HCT116 (cell line): ENCODE measurements around the gene CASK. TPM values are rescaled to one million over a fixed set of nuclear protein-coding genes. Genes with fewer than 3 reads are reported as not detected.

Experiments used
- ATAC-seq: fragments of 200-7000 bp; cut with Tn5 transposase; 2 replicates; pipeline ENCODE4 v1.9.1; 2020; ENCODE audit warnings: mild to moderate bottlenecking, moderate library complexity
- BruUV-seq: library from RNA; stranded (reverse); fragments of 400-500 nt; replicated peaks from 2 replicates; lab custom pipeline; 2021; lab: Mats Ljungman, UMichigan
- CTCF ChIA-PET: fragments of 300-600 bp; sonication (Branson Sonifier 250); formaldehyde crosslinking; loops from one replicate; lab custom pipeline; 2021; ENCODE audit warnings: antibody characterized with exemption; lab: Charles Lee
- POLR2A ChIA-PET: fragments of 300-600, 350-600 bp; sonication (Branson Sonifier 250); formaldehyde crosslinking; loops from one replicate; lab custom pipeline; 2021; ENCODE audit warnings: antibody characterized with exemption; lab: Charles Lee
- RAD21 ChIA-PET, 2 experiments: fragments of 300-600 bp; sonication (Branson Sonifier 250); formaldehyde crosslinking; loops; one replicate each; lab custom pipeline; 2023; ENCODE audit warnings: low total read pairs in 2 of 2; ENCODE audit not compliant: uncharacterized antibody in 2 of 2, unreplicated experiment in 2 of 2, low non-redundant PET in 1 of 2; lab: Charles Lee
- DNase-seq: peaks from one replicate; pipeline ENCODE4 v3.0.0-alpha.2; 2010; ENCODE audit warnings: low read depth, low spot score
- H2AFZ ChIP-seq: fragments of 200-600 bp; shearing (Covaris generic), sonication (generic); 2 replicates; pipeline ENCODE4 v1.6.1; 2017; ENCODE audit warnings: low read depth, mixed run types, mixed read lengths, antibody characterized with exemption, low read length; ENCODE audit not compliant: poor library complexity, severe bottlenecking
- H3K27ac ChIP-seq: 2 replicates; pipeline ENCODE4 v1.5.1; 2012; ENCODE audit warnings: low read depth, low read length
- H3K27me3 ChIP-seq: fragments of 200-600 bp; sonication (generic); 2 replicates; pipeline ENCODE4 v1.6.1; 2016; ENCODE audit warnings: mixed run types, low read length, mixed read lengths; ENCODE audit not compliant: insufficient read depth
- H3K36me3 ChIP-seq, 2 experiments: fragments of 200-500 bp in 1 of 2; fragments of 200-600 bp in 1 of 2; sonication (Bioruptor generic) in 1 of 2; sonication (generic) in 1 of 2; 2 replicates each; pipeline versions ENCODE4 v1.5.1 to v1.6.1; 2014 to 2016; ENCODE audit warnings: low read length in 2 of 2, inconsistent platforms in 1 of 2, mixed read lengths in 1 of 2, mixed run types in 1 of 2; ENCODE audit not compliant: insufficient read depth in 2 of 2, control insufficient read depth in 1 of 2
- H3K4me1 ChIP-seq, 2 experiments: fragments of 200-600 bp in 1 of 2; sonication (generic) in 1 of 2; 2 replicates each; pipeline versions ENCODE4 v1.5.1 to v1.6.1; 2012 to 2017; ENCODE audit warnings: low read length in 2 of 2, inconsistent platforms in 1 of 2, mild to moderate bottlenecking in 1 of 2, mixed read lengths in 1 of 2, mixed run types in 1 of 2, moderate library complexity in 1 of 2; ENCODE audit not compliant: insufficient read depth in 2 of 2, control insufficient read depth in 1 of 2
- H3K4me2 ChIP-seq: fragments of 200-600 bp; sonication (generic); 2 replicates; pipeline ENCODE4 v1.6.1; 2017; ENCODE audit warnings: mixed run types, low read length, mixed read lengths
- H3K4me3 ChIP-seq, 2 experiments: fragments of 200-600 bp in 1 of 2; sonication (generic) in 1 of 2; replicated peaks in 1 of 2; 2 replicates each; pipeline ENCODE4 v1.5.1; 2011 to 2016; ENCODE audit warnings: low read length in 2 of 2, control low read depth in 1 of 2, low read depth in 1 of 2, mild to moderate bottlenecking in 1 of 2, mixed read lengths in 1 of 2, mixed run types in 1 of 2
- H3K79me2 ChIP-seq: fragments of 200-600 bp; sonication (generic); 2 replicates; pipeline ENCODE4 v1.6.1; 2017; ENCODE audit warnings: mild to moderate bottlenecking, mixed run types, low read length, moderate library complexity, mixed read lengths; ENCODE audit not compliant: insufficient read depth
- H3K9ac ChIP-seq: fragments of 200-600 bp; sonication (generic); 2 replicates; pipeline ENCODE4 v1.6.1; 2016; ENCODE audit warnings: low read length, mixed read lengths
- H3K9me2 ChIP-seq: fragments of 200-600 bp; sonication (generic), shearing (Covaris generic); 2 replicates; pipeline ENCODE4 v1.6.1; 2017; ENCODE audit warnings: mixed run types, mild to moderate bottlenecking, moderate library complexity; ENCODE audit not compliant: insufficient read depth
- H3K9me3 ChIP-seq, 2 experiments: fragments of 200-500 bp in 1 of 2; fragments of 200-600 bp in 1 of 2; sonication (Bioruptor generic) in 1 of 2; sonication (generic) in 1 of 2; 2 replicates each; pipeline ENCODE4 v1.6.1; 2014 to 2017; ENCODE audit warnings: low read length in 2 of 2, mixed read lengths in 2 of 2, inconsistent platforms in 1 of 2, low read depth in 1 of 2, mild to moderate bottlenecking in 1 of 2, mixed run types in 1 of 2, moderate library complexity in 1 of 2; ENCODE audit not compliant: control insufficient read depth in 1 of 2, insufficient read depth in 1 of 2
- H4K20me1 ChIP-seq: fragments of 200-600 bp; sonication (generic), shearing (Covaris generic); 2 replicates; pipeline ENCODE4 v1.6.1; 2017; ENCODE audit warnings: mixed run types, mild to moderate bottlenecking, moderate library complexity; ENCODE audit not compliant: insufficient read depth
- CBX3 ChIP-seq: IDR thresholded peaks from 2 replicates; pipeline ENCODE4 v1.6.1; 2012; ENCODE audit warnings: low read depth
- CEBPB ChIP-seq: IDR thresholded peaks from 2 replicates; pipeline ENCODE4 v1.6.1; 2012; ENCODE audit warnings: low read depth
- CTCF ChIP-seq, 3 experiments: fragments of 200-600 bp in 1 of 3; sonication (generic) in 1 of 3; IDR thresholded peaks in 2 of 3; conservative IDR thresholded peaks in 1 of 3; 2 replicates each; pipeline ENCODE4 v1.5.1; 2012 to 2017; ENCODE audit warnings: low read depth in 2 of 3, low read length in 2 of 3, antibody characterized with exemption in 1 of 3, borderline replicate concordance in 1 of 3, control low read depth in 1 of 3, mild to moderate bottlenecking in 1 of 3, mixed read lengths in 1 of 3, mixed run types in 1 of 3, moderate library complexity in 1 of 3; ENCODE audit not compliant: insufficient read depth in 1 of 3
- EGR1 ChIP-seq: IDR thresholded peaks from 2 replicates; pipeline ENCODE4 v1.6.1; 2012; ENCODE audit warnings: low read depth
- ELF1 ChIP-seq: IDR thresholded peaks from 2 replicates; pipeline ENCODE4 v1.6.1; 2012; ENCODE audit warnings: low read depth, borderline replicate concordance
- EZH2 ChIP-seq: fragments of 200-600 bp; sonication (generic); IDR thresholded peaks from 2 replicates; pipeline ENCODE4 v1.6.1; 2017; ENCODE audit warnings: antibody characterized with exemption, mixed run types
- EZH2phosphoT487 ChIP-seq: fragments of 200-600 bp; IDR thresholded peaks from 2 replicates; pipeline ENCODE4 v1.6.1; 2018; ENCODE audit warnings: antibody characterized with exemption, borderline replicate concordance
- JUND ChIP-seq: IDR thresholded peaks from 2 replicates; pipeline ENCODE4 v1.6.1; 2012
- POLR2A ChIP-seq: IDR thresholded peaks from 2 replicates; pipeline ENCODE4 v1.7.0; 2011; ENCODE audit warnings: borderline replicate concordance; ENCODE audit not compliant: insufficient read depth, insufficient read length; ENCODE audit errors: extremely low read depth
- POLR2AphosphoS5 ChIP-seq: IDR thresholded peaks from 2 replicates; pipeline ENCODE4 v1.6.1; 2011; ENCODE audit warnings: mild to moderate bottlenecking, low read depth, low read length, moderate library complexity
- RAD21 ChIP-seq: IDR thresholded peaks from 2 replicates; pipeline ENCODE4 v1.6.1; 2012; ENCODE audit warnings: low read depth, mild to moderate bottlenecking
- TCF7L2 ChIP-seq: IDR thresholded peaks from 2 replicates; pipeline ENCODE4 v1.7.0; 2011; ENCODE audit warnings: borderline replicate concordance, inconsistent platforms; ENCODE audit not compliant: insufficient read depth, insufficient read length; ENCODE audit errors: extremely low read depth
- YY1 ChIP-seq: IDR thresholded peaks from 2 replicates; pipeline ENCODE4 v1.6.1; 2011; ENCODE audit warnings: low read length, low read depth, moderate library complexity, mild to moderate bottlenecking; ENCODE audit not compliant: insufficient replicate concordance; ENCODE audit errors: extremely low read depth
- ZFX ChIP-seq: fragments of 450-650 bp; IDR thresholded peaks from 2 replicates; pipeline ENCODE4 v1.6.1; 2017
- ZNF274 ChIP-seq: fragments of 200-500 bp; sonication (Bioruptor generic); IDR thresholded peaks from 2 replicates; pipeline ENCODE4 v1.6.1; 2014; ENCODE audit warnings: mild to moderate bottlenecking, low read depth, low read length, inconsistent platforms
- intact Hi-C: fragments of 100-400 bp; cut with micrococcal nuclease; formaldehyde crosslinking; loops from 2 replicates; pipeline ENCODE4 v1.10.0; 2022
- total RNA-seq: library from RNA; stranded (reverse); gene quantifications from one replicate; pipeline ENCODE4 v1.2.1, GENCODE V29; 2021; ENCODE audit not compliant: unreplicated experiment
- TF ChIP-seq, protein P1 (sequence below): IDR thresholded peaks from 2 replicates; pipeline ENCODE4 v1.6.1; 2012; ENCODE audit warnings: low read depth
- TF ChIP-seq, protein P2 (sequence below): IDR thresholded peaks from 2 replicates; pipeline ENCODE4 v1.6.1; 2012
- TF ChIP-seq, protein P3 (sequence below): IDR thresholded peaks from 2 replicates; pipeline ENCODE4 v1.6.1; 2012

CASK gene
- total RNA-seq, 1 experiment from 2014 or later, result 39.0 TPM

DNA sequence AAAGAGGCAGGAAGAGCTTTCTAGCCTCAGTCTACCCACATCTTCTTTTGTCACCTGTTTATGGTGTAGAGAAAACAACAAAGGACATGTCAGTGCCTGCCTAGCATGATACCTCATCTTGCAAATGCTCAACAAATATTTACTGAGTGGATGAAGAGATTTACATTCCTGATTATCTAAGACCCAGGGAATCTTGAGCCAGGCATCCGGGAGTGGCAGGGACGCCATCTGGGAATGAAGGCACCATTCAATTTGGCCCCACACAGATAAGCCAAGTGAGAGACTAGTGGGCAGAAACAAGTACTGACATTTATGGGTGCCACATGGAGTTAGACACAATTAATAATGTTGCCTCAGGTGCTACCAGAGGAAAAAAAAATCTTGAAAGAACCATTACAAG, 36.8 kb upstream of the CASK start:
- DNase-seq, result no peak

More for the DNA sequence above, 36.8 kb upstream of the CASK start:
- H3K9me3 ChIP-seq, result no peaks in the 10 kb centered on the region
- CTCF ChIA-PET, result no interaction called here
- intact Hi-C loops, result no loop called here
- H3K79me2 ChIP-seq, result no peaks in the 10 kb centered on the region
- TF ChIP-seq JUND, result no peak
- TF ChIP-seq ELF1, result no peak
- no peak for TF ChIP-seq ZFX
- TF ChIP-seq, protein P1, sequence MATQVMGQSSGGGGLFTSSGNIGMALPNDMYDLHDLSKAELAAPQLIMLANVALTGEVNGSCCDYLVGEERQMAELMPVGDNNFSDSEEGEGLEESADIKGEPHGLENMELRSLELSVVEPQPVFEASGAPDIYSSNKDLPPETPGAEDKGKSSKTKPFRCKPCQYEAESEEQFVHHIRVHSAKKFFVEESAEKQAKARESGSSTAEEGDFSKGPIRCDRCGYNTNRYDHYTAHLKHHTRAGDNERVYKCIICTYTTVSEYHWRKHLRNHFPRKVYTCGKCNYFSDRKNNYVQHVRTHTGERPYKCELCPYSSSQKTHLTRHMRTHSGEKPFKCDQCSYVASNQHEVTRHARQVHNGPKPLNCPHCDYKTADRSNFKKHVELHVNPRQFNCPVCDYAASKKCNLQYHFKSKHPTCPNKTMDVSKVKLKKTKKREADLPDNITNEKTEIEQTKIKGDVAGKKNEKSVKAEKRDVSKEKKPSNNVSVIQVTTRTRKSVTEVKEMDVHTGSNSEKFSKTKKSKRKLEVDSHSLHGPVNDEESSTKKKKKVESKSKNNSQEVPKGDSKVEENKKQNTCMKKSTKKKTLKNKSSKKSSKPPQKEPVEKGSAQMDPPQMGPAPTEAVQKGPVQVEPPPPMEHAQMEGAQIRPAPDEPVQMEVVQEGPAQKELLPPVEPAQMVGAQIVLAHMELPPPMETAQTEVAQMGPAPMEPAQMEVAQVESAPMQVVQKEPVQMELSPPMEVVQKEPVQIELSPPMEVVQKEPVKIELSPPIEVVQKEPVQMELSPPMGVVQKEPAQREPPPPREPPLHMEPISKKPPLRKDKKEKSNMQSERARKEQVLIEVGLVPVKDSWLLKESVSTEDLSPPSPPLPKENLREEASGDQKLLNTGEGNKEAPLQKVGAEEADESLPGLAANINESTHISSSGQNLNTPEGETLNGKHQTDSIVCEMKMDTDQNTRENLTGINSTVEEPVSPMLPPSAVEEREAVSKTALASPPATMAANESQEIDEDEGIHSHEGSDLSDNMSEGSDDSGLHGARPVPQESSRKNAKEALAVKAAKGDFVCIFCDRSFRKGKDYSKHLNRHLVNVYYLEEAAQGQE, result no peak
- no peak for TF ChIP-seq ZNF274
- no peak for TF ChIP-seq YY1
- no peak for TF ChIP-seq CBX3
- no peak for TF ChIP-seq CTCF (IDR thresholded peaks at IDR 0.05 in 2 of 3, conservative IDR thresholded peaks at IDR 0.05 in 1 of 3; ENCODE audit: borderline replicate concordance in 1 of 3, insufficient read depth in 1 of 3, low read depth in 2 of 3, low read length in 2 of 3)
- TF ChIP-seq EZH2phosphoT487, result no peak
- TF ChIP-seq, protein P2, sequence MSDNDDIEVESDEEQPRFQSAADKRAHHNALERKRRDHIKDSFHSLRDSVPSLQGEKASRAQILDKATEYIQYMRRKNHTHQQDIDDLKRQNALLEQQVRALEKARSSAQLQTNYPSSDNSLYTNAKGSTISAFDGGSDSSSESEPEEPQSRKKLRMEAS, result no peak
- no peak for TF ChIP-seq RAD21
- no peak for TF ChIP-seq TCF7L2
- no peak for TF ChIP-seq EZH2
- TF ChIP-seq, protein P3, sequence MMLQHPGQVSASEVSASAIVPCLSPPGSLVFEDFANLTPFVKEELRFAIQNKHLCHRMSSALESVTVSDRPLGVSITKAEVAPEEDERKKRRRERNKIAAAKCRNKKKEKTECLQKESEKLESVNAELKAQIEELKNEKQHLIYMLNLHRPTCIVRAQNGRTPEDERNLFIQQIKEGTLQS, result no peak
- TF ChIP-seq EGR1, result no peak
- no peak for TF ChIP-seq POLR2AphosphoS5
- TF ChIP-seq CEBPB, result no peak
- no peak for TF ChIP-seq POLR2A
- no peak overlapping the region for H2AFZ ChIP-seq
- no peak overlapping the region for H3K4me2 ChIP-seq
- no peaks in the 10 kb centered on the region for H3K9me2 ChIP-seq
- BruUV-seq, result no TSS peak
- no peaks in the 10 kb centered on the region for H3K4me1 ChIP-seq
- POLR2A ChIA-PET, result no interaction called here
- no peak overlapping the region for H3K27ac ChIP-seq
- no peaks in the 10 kb centered on the region for H3K27me3 ChIP-seq
- ATAC-seq, result no peak
- no peak overlapping the region for H3K9ac ChIP-seq
- H4K20me1 ChIP-seq, result no peaks in the 10 kb centered on the region
- RAD21 ChIA-PET, result no interaction called here
- no peaks in the 10 kb centered on the region for H3K36me3 ChIP-seq
- no peak overlapping the region for H3K4me3 ChIP-seq
